Uterus (tissue), 4 donors: Measurements from ENCODE around the gene ORC5. TPM values are rescaled to one million over a fixed set of nuclear protein-coding genes. Genes with fewer than 3 reads are reported as not detected.

Experiments
- DNase-seq, 2 donors: peaks; one replicate each; pipeline ENCODE4 v3.0.0-alpha.2; 2019 to 2020
- H3K27ac ChIP-seq, 2 donors: fragments of 200-600 bp; sonication (generic); 1 replicate in 1 of 2; 2 replicates in 1 of 2; pipeline ENCODE4 v1.5.1; 2016 to 2018
- H3K27me3 ChIP-seq, 2 donors: fragments of 200-600 bp; sonication (generic); one replicate each; pipeline ENCODE4 v1.5.1; 2018 to 2019; ENCODE audit warnings: control low read depth in 1 of 2
- H3K36me3 ChIP-seq, 2 donors: fragments of 200-600 bp; sonication (generic); one replicate each; pipeline ENCODE4 v1.5.1; 2019; ENCODE audit warnings: control low read depth in 1 of 2
- H3K4me1 ChIP-seq, 2 donors: fragments of 200-600 bp; sonication (generic); one replicate each; pipeline ENCODE4 v1.5.1; 2018 to 2019; ENCODE audit warnings: control low read depth in 1 of 2
- H3K4me3 ChIP-seq, 2 donors: fragments of 200-600 bp; sonication (generic); 1 replicate in 1 of 2; 2 replicates in 1 of 2; pipeline ENCODE4 v1.5.1; 2018 to 2019; ENCODE audit warnings: mild to moderate bottlenecking in 1 of 2
- H3K9me3 ChIP-seq, 2 donors: fragments of 200-600 bp; sonication (generic); one replicate each; pipeline ENCODE4 v1.5.1; 2019; ENCODE audit warnings: control low read depth in 1 of 2
- POLR2A ChIP-seq, 2 donors: fragments of 450-650 bp; IDR thresholded peaks; one replicate each; pipeline ENCODE4 v1.6.1; 2016; ENCODE audit warnings: antibody characterized with exemption in 2 of 2, mild to moderate bottlenecking in 1 of 2, moderate library complexity in 1 of 2
- intact Hi-C: fragments of 100-400 bp; cut with DNase I; formaldehyde crosslinking; loops from one replicate; pipeline ENCODE4 v1.15.1; 2023; ENCODE audit warnings: low total_unique reads
- total RNA-seq, 4 donors: library from RNA; depleted of rRNA in 3 of 4; stranded (reverse); fragments of >200 nt in 3 of 4; gene quantifications; one replicate each; pipeline versions ENCODE4 v1.1.0 to v1.2.4, GENCODE V29; 2014 to 2023
- TF ChIP-seq, protein P1 (sequence below), 4 experiments: fragments of 200-600 bp in 2 of 4; fragments of 450-650 bp in 2 of 4; sonication (generic) in 2 of 4; IDR thresholded peaks; one replicate each; pipeline ENCODE4 v1.5.1; 2016 to 2019; ENCODE audit warnings: antibody characterized with exemption in 4 of 4, mild to moderate bottlenecking in 2 of 4, moderate library complexity in 1 of 4
- donor health status: DM: yes; HTN: yes; CAD: no.

The ORC5 gene
- total RNA-seq, 4 donors from 2014 or later: 18.5 to 61.9 (median 31.9) TPM

DNA sequence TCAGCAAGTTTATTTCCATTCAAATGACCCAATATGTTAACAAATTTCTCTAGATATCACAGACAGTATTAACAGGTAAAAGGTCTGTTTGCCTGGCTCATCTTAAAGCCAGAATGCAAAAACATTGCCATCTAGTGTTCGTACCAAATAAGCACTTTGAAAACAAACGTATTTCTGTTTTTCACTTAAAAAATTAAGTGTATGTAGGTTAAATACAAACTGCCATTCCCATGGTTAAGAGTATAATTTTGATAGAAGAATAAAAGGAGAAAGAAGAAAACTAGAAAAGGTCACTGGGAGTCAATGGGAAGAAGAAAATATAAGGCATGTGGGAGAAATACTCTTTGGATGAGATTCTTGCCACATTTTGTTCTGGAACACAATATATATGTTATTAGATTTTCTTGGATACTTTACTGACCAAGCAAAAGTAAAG, 51.0 kb downstream of the ORC5 start:
- Histone ChIP-seq H3K4me3 (no peak overlapping the region), H3K4me1 (no peaks in the 10 kb centered on the region), H3K9me3 (no peaks in the 10 kb centered on the region), H3K27me3 (no peaks in the 10 kb centered on the region), H3K36me3 (no peaks in the 10 kb centered on the region), H3K27ac (no peak overlapping the region)
- intact Hi-C loops: no loop called here
- TF ChIP-seq, protein P1, sequence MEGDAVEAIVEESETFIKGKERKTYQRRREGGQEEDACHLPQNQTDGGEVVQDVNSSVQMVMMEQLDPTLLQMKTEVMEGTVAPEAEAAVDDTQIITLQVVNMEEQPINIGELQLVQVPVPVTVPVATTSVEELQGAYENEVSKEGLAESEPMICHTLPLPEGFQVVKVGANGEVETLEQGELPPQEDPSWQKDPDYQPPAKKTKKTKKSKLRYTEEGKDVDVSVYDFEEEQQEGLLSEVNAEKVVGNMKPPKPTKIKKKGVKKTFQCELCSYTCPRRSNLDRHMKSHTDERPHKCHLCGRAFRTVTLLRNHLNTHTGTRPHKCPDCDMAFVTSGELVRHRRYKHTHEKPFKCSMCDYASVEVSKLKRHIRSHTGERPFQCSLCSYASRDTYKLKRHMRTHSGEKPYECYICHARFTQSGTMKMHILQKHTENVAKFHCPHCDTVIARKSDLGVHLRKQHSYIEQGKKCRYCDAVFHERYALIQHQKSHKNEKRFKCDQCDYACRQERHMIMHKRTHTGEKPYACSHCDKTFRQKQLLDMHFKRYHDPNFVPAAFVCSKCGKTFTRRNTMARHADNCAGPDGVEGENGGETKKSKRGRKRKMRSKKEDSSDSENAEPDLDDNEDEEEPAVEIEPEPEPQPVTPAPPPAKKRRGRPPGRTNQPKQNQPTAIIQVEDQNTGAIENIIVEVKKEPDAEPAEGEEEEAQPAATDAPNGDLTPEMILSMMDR (IDR thresholded peaks at IDR 0.05): peak in 3 of 4 experiments; percentile 13 to 30 (median 18)
- no peak for TF ChIP-seq POLR2A (IDR thresholded peaks at IDR 0.05)
- no peak for DNase-seq

DNA sequence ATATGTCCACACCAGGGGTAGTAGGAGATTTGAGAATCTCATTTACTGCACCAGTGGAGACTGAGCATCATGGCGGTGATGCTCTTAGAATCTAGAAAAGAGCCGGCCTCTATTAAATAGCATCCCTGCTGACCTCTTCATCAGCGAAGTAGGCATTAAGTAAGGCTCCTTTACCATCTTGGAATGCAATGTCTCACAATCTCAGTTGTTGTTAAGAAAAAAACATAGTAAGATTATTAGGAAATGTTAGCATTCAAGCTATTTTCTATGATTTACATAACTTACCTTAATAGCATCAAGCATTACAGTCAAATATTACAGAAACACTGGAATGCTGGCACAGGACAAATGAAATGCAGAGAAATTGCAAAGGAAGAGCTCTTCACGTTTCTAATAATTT, 54.5 kb downstream of the ORC5 start:
- Histone ChIP-seq H3K9me3 (no peaks in the 10 kb centered on the region), H3K4me1 (no peaks in the 10 kb centered on the region), H3K4me3 (no peak overlapping the region), H3K27me3 (no peaks in the 10 kb centered on the region), H3K36me3 (no peaks in the 10 kb centered on the region), H3K27ac (no peak overlapping the region)
- no peak for DNase-seq
- intact Hi-C loops: no loop called here
- TF ChIP-seq POLR2A (IDR thresholded peaks at IDR 0.05): no peak
- TF ChIP-seq, protein P1 (IDR thresholded peaks at IDR 0.05): no peak

DNA sequence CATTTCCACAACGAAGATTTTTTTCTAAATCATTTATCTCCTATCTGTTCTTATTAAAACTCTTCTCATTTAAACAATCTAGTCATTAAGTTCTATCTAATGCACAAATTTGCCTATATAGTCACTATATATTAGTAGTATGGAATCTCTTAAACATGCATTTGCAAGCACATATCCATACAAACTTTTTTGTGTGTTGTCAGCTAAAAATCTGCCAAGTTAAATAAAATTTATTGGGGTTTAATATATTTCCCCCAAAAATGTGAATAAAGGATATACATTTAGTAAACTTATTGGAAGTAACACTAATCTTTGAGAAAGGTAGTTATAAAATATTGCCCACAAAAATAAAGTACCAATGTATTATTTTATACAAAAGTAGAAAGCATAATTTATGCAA, 55.3 kb downstream of the ORC5 start:
- intact Hi-C loops: no loop called here
- Histone ChIP-seq H3K9me3 (no peaks in the 10 kb centered on the region), H3K27me3 (no peaks in the 10 kb centered on the region), H3K36me3 (no peaks in the 10 kb centered on the region), H3K4me1 (no peaks in the 10 kb centered on the region), H3K27ac (no peak overlapping the region), H3K4me3 (no peak overlapping the region)
- TF ChIP-seq, protein P1 (IDR thresholded peaks at IDR 0.05): no peak
- no peak for TF ChIP-seq POLR2A (IDR thresholded peaks at IDR 0.05)
- DNase-seq: no peak

DNA sequence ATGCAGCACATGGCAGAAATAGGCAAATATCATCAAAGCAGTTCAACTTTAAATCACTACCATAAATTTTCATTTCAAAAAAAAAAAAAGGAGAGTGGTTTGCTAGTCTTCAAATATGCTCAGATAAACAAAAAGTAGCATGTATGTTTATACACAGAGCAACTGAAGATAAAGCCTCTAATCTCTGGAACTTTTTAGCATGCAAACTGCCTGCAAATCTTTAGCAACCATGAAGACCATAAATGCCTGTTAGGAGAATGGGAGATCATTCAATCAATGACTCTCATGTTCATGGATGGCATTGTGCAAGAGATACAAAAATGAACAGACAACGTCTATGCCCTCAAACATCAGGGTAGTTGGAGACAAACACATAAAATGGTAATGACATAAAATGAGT, 57.3 kb downstream of the ORC5 start:
- Histone ChIP-seq H3K4me3 (no peak overlapping the region), H3K9me3 (no peaks in the 10 kb centered on the region), H3K36me3 (no peaks in the 10 kb centered on the region), H3K4me1 (no peaks in the 10 kb centered on the region), H3K27me3 (no peaks in the 10 kb centered on the region), H3K27ac (no peak overlapping the region)
- TF ChIP-seq, protein P1 (IDR thresholded peaks at IDR 0.05): no peak
- TF ChIP-seq POLR2A (IDR thresholded peaks at IDR 0.05): no peak
- no peak for DNase-seq
- intact Hi-C loops: no loop called here

DNA sequence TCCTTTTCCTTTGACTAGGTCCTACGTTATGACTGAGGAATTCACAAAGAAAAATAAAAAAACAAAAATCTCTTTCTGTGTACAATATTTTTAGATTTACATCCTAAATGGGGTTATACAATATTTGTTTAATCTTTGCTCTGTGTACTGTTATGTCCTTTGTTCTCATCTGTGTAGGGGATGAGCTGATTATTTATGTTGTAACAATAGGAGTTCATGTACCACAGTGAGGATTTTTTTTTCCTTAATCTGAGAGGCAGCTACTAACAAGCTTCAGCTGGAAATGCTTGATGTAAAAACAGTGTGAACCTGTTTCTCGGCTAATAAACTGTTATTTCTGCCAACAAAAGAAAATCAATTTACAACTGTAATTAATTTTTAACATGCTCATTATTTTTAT, 58.0 kb downstream of the ORC5 start:
- Histone ChIP-seq H3K27ac (no peak overlapping the region), H3K9me3 (no peaks in the 10 kb centered on the region), H3K4me1 (no peaks in the 10 kb centered on the region), H3K27me3 (no peaks in the 10 kb centered on the region), H3K36me3 (no peaks in the 10 kb centered on the region), H3K4me3 (no peak overlapping the region)
- DNase-seq: no peak
- intact Hi-C loops: no loop called here
- no peak for TF ChIP-seq POLR2A (IDR thresholded peaks at IDR 0.05)
- TF ChIP-seq, protein P1 (IDR thresholded peaks at IDR 0.05): no peak
